Measurements from ENCODE around the gene AGAP1.

The AGAP1 gene

GRCh38 chr2:235723371-235723770 is 229.5 kb downstream of the AGAP1 start:
- no peak for DNase-seq

GRCh38 chr2:235723811-235724465 is 230.1 kb downstream of the AGAP1 start:
- no peak for DNase-seq

GRCh38 chr2:235725016-235725489 is 231.2 kb downstream of the AGAP1 start:
- DNase-seq = no peak

GRCh38 chr2:235725841-235726240 is 232.0 kb downstream of the AGAP1 start:
- no peak for DNase-seq

- no peak for DNase-seq
Measured at GRCh38 chr2:235726554-235726953, 232.7 kb downstream of the AGAP1 start.

- no peak for DNase-seq
Measured at GRCh38 chr2:235727174-235727573, 233.3 kb downstream of the AGAP1 start.

DNA sequence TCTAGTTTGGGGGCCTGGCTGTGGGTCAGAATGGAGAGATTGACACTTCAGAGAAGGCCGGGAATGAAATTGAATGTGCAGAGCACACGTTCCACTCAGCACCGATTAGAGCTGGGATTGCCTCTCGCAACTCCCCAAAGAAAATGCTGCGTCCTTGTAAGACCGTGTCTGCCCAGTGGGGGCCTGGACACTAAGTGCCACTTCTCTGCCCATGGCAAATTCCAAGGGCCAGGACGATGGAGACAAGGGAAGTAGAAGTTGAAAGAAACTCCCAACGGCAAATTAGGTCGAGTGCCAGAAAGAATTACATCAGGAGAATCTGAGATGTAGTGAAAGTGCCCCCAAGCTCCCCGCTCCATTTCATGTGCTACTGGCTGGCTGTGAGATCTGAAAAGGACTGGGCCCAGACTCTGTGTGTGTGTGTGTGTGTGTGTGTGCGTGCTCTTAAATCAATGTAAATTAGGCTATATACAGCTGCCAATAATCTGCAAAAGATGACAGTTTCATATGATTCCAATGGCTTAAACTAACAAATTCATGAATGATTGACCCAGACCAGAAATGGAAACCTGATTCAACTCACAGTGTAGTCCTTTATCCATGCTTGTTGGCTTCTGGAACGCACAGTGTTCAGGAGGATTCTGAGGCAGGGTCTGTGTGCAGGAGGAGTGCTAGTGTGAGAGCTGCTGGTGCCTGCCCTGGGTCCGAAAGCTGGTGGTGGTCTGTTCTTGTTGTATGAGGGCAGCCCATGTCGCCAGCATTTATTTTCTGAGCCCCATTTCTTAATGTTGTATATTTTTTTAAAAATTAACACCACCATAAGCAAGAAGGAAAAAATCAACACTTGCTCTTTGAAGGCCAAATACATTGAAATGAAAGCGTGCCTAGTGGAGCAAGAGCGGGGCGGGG is 234.3 kb downstream of the AGAP1 start:
- DNase-seq = no peak

DNA sequence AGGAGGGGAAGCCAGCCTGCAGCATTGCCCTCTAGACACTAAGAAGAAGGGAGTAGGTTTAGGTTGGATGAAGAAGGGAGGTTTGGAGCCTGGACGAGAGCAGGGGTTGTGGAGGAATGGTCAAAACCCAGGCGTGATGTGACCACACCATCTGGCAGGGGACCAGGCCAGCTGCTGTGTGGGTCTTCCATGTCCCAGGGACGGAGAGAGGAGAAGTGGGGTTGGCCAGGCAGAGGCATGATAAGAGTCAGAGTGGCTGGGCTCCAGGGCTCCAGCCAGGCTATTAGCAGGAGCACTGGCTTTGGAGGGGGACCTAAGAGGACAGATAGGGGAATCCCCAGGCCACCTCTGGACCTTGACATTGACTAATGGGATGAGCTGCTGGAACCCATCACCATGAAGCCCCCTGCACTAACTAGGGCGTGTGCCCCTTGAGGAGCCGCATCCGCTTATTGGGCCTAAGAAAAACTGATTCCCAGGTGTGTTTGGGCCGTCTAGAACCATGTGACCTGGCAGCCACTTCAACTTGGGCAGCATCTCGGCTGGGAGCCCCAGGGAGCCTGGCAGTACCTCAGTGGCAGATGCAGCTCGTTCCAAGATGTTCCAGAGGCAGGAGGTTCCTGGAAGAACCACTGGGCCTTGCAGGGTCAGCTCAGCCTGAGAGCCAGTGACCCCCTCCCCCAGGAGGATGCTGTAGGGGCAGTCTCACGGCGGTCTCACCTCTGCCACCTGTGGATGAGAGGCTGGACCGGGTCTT is 235.1 kb downstream of the AGAP1 start:
- no peak for DNase-seq

- DNase-seq = no peak
Measured at GRCh38 chr2:235729557-235729947, 235.7 kb downstream of the AGAP1 start.

GRCh38 chr2:235730115-235730514 is 236.3 kb downstream of the AGAP1 start:
- DNase-seq = no peak

GRCh38 chr2:235733761-235734160 is 239.9 kb downstream of the AGAP1 start:
- no peak for DNase-seq

DNA sequence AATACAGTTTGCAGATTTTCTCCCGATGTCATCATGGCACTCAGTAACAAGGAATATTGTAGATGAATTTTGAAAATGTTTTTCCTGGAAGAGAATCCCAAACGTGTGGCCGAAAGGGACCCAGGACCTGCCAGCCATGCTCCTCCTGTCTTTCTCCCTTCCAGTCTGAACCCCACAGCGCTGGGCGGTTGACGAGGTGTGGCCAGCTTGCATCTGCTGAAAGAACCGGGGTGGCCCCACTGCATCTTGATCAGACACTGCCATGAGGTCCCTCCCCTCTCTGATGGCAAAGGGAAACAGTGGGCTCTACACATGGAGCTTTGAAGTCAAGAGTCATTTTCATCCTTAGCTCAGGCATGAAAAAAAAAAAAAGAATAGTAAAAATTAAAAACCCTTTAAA is 240.3 kb downstream of the AGAP1 start:
- no peak for DNase-seq

DNA sequence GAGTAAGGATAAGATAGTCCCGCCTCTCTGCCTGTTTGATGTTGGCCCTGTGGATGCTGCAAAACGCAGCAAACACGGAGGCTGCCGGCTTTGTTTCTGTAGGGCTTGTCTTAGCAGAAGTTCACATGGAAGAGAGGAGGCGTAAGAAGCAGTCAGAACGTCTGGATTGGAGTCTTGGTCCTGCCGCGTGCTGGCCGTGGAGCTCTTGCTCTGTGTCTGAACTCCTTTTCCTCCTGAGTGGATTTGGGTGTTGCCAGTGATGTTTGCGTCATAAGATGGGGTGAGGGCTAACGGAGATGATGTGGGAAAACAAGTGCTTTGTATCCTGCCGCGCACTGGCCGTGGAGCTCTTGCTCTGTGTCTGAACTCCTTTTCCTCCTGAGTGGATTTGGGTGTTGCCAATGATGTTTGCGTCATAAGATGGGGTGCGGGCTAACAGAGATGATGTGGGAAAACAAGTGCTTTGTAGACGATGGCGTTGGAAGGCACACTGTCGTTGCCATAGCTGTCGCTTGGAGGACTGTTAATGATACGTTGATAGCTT is 240.9 kb downstream of the AGAP1 start:
- DNase-seq = no peak

GRCh38 chr2:235737396-235737795 is 243.6 kb downstream of the AGAP1 start:
- no peak for DNase-seq

- DNase-seq = no peak
Measured at GRCh38 chr2:235737840-235738239, 244.0 kb downstream of the AGAP1 start.

- DNase-seq = no peak
Measured at GRCh38 chr2:235739704-235740415, 246.0 kb downstream of the AGAP1 start.

DNA sequence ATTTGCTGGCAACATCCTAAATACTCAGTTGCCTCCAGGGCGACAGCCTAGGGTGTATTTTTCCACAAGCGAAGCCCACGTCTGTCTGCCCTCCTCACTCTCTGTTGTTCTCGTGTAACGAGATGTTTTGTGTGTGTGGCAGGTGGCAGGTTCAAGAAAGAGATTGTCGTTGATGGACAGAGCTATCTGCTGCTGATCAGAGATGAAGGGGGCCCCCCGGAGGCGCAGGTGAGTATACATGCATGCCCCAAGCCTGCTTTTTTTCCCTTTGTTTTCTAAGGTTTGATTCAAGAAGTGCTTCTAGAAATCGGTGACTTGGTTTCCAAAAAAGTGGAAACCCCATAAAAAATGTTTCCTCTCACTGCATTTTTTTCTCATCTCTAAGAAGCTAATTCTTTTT is 247.0 kb downstream of the AGAP1 start:
- peak; percentile 48 for DNase-seq

DNA sequence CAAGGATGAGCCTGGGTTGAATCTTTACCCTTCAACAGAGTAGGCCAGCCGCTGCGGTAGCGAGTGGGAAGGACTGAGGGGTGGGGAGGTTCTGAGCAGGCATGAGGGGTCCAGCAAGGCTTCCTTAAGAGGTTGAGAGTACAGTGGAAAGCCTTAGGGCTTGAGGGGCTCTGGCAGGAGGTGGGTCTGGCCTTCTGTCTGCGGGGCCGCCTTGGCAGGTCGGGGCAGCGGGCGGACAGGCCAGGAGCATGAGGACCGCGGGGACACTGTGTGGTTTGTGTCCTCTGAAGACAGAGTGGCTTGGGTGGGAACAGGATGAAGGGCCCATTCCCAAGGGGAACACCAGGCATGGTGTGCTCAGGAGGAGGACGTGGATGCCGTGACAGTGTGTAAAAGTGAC is 250.3 kb downstream of the AGAP1 start:
- DNase-seq = no peak

- DNase-seq = no peak
Measured at GRCh38 chr2:235745597-235745996, 251.8 kb downstream of the AGAP1 start.

GRCh38 chr2:235746257-235746934 is 252.6 kb downstream of the AGAP1 start:
- DNase-seq = peak; percentile 69

DNA sequence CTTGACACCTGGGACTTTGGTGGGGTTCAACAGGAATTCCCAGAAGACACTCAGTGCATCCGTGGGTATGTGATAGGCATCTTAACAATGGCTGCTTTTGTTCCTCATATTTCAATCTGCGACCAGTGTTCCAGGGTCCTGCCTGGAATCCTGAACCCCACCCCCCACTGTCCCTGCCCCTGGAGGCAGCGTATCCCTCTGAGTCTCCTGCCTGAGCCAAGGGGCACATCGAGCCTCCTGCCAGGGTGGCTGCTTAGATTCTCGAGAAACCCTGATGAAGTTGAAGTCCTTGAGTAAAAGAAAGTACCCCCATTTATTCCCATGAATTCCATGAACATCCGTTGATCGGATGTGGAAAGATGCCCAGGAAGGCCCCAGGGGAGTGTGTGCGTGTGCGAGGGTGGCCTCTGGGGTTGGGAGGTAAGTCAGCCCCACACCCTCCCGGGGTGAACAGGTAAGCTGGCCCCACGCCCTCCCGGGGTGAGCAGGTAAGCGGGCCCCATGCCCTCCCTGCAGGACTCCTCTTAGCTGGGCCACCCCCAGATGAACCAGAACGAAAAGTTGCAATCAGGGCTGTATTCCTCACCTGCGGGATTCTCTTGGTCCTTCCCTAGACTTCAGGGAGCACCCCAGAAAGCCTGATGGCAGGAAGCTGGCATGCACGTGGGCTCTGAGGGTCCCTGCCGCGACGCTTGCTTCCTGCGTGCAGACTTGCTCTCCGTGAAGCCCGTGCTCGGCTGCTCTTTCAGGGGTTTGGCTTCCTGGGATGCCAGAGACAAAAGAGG is 253.3 kb downstream of the AGAP1 start:
- DNase-seq = no peak

All from NCI-H146 (cell line).